ENCODE data around the gene LCN12. TPM values are rescaled to one million over a fixed set of nuclear protein-coding genes. Genes with fewer than 3 reads are reported as not detected.

The LCN12 gene
- total RNA-seq, 4 donors from 2014 or later: 1.8 to 8.7 (median 7.9) TPM; not detected in 1

GRCh38 chr9:136972335-136972734 lies 20.3 kb downstream of the LCN12 start:
- no peak for DNase-seq
- H3K27me3 ChIP-seq: no peaks in the 10 kb centered on the region
- H3K9me3 ChIP-seq: no peaks in the 10 kb centered on the region
- peaks cover 0 to 11% (median 0%) of the 10 kb centered on the region in 4 donors for H3K4me1 ChIP-seq
- H3K4me3 ChIP-seq: no peak overlapping the region
- no peak overlapping the region for H3K27ac ChIP-seq
- H3K36me3 ChIP-seq: no peaks in the 10 kb centered on the region
- TF ChIP-seq POLR2A (IDR thresholded peaks at IDR 0.05) (no peak), CTCF (IDR thresholded peaks at IDR 0.05) (no peak)

GRCh38 chr9:136972743-136973142 lies 20.7 kb downstream of the LCN12 start:
- H3K4me3 ChIP-seq: no peak overlapping the region
- H3K36me3 ChIP-seq: no peaks in the 10 kb centered on the region
- no peak for DNase-seq
- peaks cover 0 to 13% (median 2%) of the 10 kb centered on the region in 4 donors for H3K4me1 ChIP-seq
- TF ChIP-seq CTCF (IDR thresholded peaks at IDR 0.05) (no peak), POLR2A (IDR thresholded peaks at IDR 0.05) (no peak)
- no peaks in the 10 kb centered on the region for H3K27me3 ChIP-seq
- no peaks in the 10 kb centered on the region for H3K9me3 ChIP-seq
- no peak overlapping the region for H3K27ac ChIP-seq

- H3K27ac ChIP-seq: no peak overlapping the region
- H3K4me1 ChIP-seq: peaks cover 0 to 19% (median 2%) of the 10 kb centered on the region in 4 donors
- no peak overlapping the region for H3K4me3 ChIP-seq
- no peak for TF ChIP-seq CTCF (IDR thresholded peaks at IDR 0.05)
- no peak for TF ChIP-seq POLR2A (IDR thresholded peaks at IDR 0.05)
- DNase-seq: no peak
- no peaks in the 10 kb centered on the region for H3K9me3 ChIP-seq
- no peaks in the 10 kb centered on the region for H3K27me3 ChIP-seq
- H3K36me3 ChIP-seq: no peaks in the 10 kb centered on the region
These were observed 21.8 kb downstream of the LCN12 start for GRCh38 chr9:136973618-136974617.

GRCh38 chr9:136974817-136975535 lies 22.9 kb downstream of the LCN12 start:
- Histone ChIP-seq H3K4me1 (peaks cover 0 to 19% (median 2%) of the 10 kb centered on the region in 4 donors), H3K36me3 (no peaks in the 10 kb centered on the region), H3K27ac (no peak overlapping the region), H3K4me3 (no peak overlapping the region), H3K27me3 (no peaks in the 10 kb centered on the region), H3K9me3 (no peaks in the 10 kb centered on the region)
- TF ChIP-seq POLR2A (IDR thresholded peaks at IDR 0.05) (no peak), CTCF (IDR thresholded peaks at IDR 0.05) (no peak)
- no peak for DNase-seq

GRCh38 chr9:136975644-136976043 lies 23.6 kb downstream of the LCN12 start:
- peak in 1 of 6 experiments; percentile 8 for TF ChIP-seq CTCF (IDR thresholded peaks at IDR 0.05)
- TF ChIP-seq POLR2A (IDR thresholded peaks at IDR 0.05): no peak
- Histone ChIP-seq H3K4me1 (peaks cover 0 to 19% (median 2%) of the 10 kb centered on the region in 4 donors), H3K27me3 (no peaks in the 10 kb centered on the region), H3K36me3 (no peaks in the 10 kb centered on the region), H3K9me3 (no peaks in the 10 kb centered on the region), H3K4me3 (no peak overlapping the region), H3K27ac (no peak overlapping the region)
- peak in 1 of 3 donors; percentile 35 for DNase-seq

Measured in Peyer's patch (tissue), 4 donors.